DOHH2 (cell line): Measurements from ENCODE around the gene RPP21.

ENCODE experiments used
- H3F3A ChIP-seq: fragments of 200-600 bp; sonication (generic), shearing (Covaris generic); 2 replicates; pipeline ENCODE4 v1.6.0; 2016; ENCODE audit warnings: antibody characterized with exemption, mild to moderate bottlenecking; ENCODE audit not compliant: control insufficient read depth, insufficient read depth
- H3K27ac ChIP-seq: fragments of 200-600 bp; sonication (generic); 2 replicates; pipeline ENCODE4 v1.5.1; 2014; ENCODE audit warnings: low read depth, mild to moderate bottlenecking, low read length, moderate library complexity
- H3K27me3 ChIP-seq: fragments of 200-600 bp; sonication (generic); 2 replicates; pipeline ENCODE4 v1.6.1; 2014; ENCODE audit warnings: mild to moderate bottlenecking, low read length, mixed read lengths; ENCODE audit not compliant: control insufficient read depth
- H3K36me3 ChIP-seq: fragments of 200-600 bp; sonication (generic); 2 replicates; pipeline ENCODE4 v1.6.1; 2014; ENCODE audit warnings: mild to moderate bottlenecking, low read length, moderate library complexity, mixed read lengths; ENCODE audit not compliant: control insufficient read depth
- H3K4me1 ChIP-seq: fragments of 200-600 bp; sonication (generic); 2 replicates; pipeline ENCODE4 v1.6.1; 2014; ENCODE audit warnings: mild to moderate bottlenecking, low read length, mixed read lengths; ENCODE audit not compliant: control insufficient read depth
- H3K4me2 ChIP-seq: fragments of 200-600 bp; sonication (generic); 2 replicates; pipeline ENCODE4 v1.6.0; 2014; ENCODE audit warnings: mild to moderate bottlenecking, low read length, moderate library complexity
- H3K4me3 ChIP-seq: fragments of 200-600 bp; sonication (generic); 2 replicates; pipeline ENCODE4 v1.5.1; 2014; ENCODE audit warnings: mild to moderate bottlenecking, low read length, mixed read lengths
- H3K79me2 ChIP-seq: fragments of 200-600 bp; sonication (generic); 2 replicates; pipeline ENCODE4 v1.6.1; 2014; ENCODE audit warnings: mild to moderate bottlenecking, low read length, mixed read lengths; ENCODE audit not compliant: control insufficient read depth
- H3K9me2 ChIP-seq: fragments of 200-600 bp; sonication (generic); replicated peaks from 2 replicates; pipeline ENCODE4 v1.6.1; 2014; ENCODE audit warnings: mild to moderate bottlenecking, low read length, mixed read lengths; ENCODE audit not compliant: control insufficient read depth
- H3K9me3 ChIP-seq: fragments of 200-600 bp; sonication (generic); 2 replicates; pipeline ENCODE4 v1.6.1; 2014; ENCODE audit warnings: antibody characterized with exemption, low read length, mixed read lengths; ENCODE audit not compliant: control insufficient read depth, insufficient read depth
- H4K20me1 ChIP-seq: fragments of 200-600 bp; sonication (generic); 2 replicates; pipeline ENCODE4 v1.6.0; 2014; ENCODE audit warnings: low read depth, mild to moderate bottlenecking, antibody characterized with exemption, low read length, moderate library complexity; ENCODE audit not compliant: control insufficient read depth, insufficient read depth
- EZH2phosphoT487 ChIP-seq: fragments of 200-600 bp; sonication (generic); IDR thresholded peaks from 2 replicates; pipeline ENCODE4 v1.6.1; 2017; ENCODE audit warnings: borderline replicate concordance, mild to moderate bottlenecking, antibody characterized with exemption, low read length, moderate library complexity, mixed read lengths
- TF ChIP-seq, protein P1 (sequence below): fragments of 200-600 bp; sonication (generic); IDR thresholded peaks from one replicate; pipeline ENCODE4 v1.5.1; 2014; ENCODE audit warnings: antibody characterized with exemption, mild to moderate bottlenecking, low read depth, low read length; ENCODE audit not compliant: poor library complexity, severe bottlenecking

The RPP21 gene

DNA sequence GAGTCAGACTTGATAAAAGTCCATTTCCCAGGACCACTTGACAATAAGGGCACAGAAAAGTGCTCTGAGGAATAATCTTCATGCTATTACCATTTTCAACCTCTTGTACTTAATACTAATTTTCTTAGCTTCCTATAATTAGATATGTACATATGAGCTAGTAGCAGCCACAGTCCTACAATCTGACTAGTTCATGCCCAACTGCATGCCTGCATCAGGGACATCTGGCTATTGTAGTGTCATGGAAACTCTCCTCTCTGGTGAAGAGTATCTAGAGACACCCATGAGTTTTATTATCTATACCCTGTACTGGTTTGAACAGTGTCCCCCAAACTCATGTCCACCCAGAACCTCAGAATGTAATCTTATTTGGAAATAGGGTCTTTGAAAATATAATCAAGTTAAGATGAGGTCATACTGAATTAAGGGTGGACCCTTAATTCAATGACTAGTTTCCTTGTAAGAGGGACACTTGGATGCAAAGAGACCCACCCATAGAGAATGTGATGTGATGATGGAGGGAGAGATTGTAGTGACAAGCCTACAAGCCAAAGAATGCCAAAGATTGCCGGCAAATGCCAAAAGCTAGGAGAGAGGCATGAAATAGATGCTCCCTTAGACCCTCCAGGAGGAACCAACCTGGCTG lies 32.2 kb upstream of the RPP21 start:
- H3K9me2 ChIP-seq: no peaks in the 10 kb centered on the region
- no peak overlapping the region for H3K27ac ChIP-seq
- no peaks in the 10 kb centered on the region for H3K4me1 ChIP-seq
- no peak overlapping the region for H3K4me3 ChIP-seq
- TF ChIP-seq, protein P1, sequence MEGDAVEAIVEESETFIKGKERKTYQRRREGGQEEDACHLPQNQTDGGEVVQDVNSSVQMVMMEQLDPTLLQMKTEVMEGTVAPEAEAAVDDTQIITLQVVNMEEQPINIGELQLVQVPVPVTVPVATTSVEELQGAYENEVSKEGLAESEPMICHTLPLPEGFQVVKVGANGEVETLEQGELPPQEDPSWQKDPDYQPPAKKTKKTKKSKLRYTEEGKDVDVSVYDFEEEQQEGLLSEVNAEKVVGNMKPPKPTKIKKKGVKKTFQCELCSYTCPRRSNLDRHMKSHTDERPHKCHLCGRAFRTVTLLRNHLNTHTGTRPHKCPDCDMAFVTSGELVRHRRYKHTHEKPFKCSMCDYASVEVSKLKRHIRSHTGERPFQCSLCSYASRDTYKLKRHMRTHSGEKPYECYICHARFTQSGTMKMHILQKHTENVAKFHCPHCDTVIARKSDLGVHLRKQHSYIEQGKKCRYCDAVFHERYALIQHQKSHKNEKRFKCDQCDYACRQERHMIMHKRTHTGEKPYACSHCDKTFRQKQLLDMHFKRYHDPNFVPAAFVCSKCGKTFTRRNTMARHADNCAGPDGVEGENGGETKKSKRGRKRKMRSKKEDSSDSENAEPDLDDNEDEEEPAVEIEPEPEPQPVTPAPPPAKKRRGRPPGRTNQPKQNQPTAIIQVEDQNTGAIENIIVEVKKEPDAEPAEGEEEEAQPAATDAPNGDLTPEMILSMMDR: no peak
- TF ChIP-seq EZH2phosphoT487: no peak
- no peaks in the 10 kb centered on the region for H3F3A ChIP-seq
- peaks cover 96% of the 10 kb centered on the region for H3K79me2 ChIP-seq
- H3K36me3 ChIP-seq: peaks cover 79% of the 10 kb centered on the region
- peaks cover 29% of the 10 kb centered on the region for H4K20me1 ChIP-seq
- H3K9me3 ChIP-seq: no peaks in the 10 kb centered on the region
- H3K4me2 ChIP-seq: no peak overlapping the region
- no peaks in the 10 kb centered on the region for H3K27me3 ChIP-seq

DNA sequence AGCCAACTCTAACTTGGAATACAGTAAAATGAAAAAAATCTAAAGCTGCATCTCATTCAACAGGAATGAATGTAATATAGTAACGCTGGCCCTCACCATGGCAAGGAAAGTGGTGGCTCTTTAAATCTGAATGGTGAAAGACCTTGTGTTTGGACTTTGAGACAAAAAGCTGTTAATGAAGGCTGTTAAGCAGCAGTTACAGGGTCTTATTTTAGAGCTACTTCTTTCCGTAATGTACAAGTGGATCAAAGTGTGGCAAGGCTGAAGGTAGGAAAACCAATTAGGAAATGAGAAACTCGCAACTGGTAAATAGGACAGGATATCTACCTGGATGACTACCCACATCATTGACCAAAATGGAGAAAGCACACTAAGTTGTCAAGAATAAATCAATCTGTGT lies 29.8 kb upstream of the RPP21 start:
- Histone ChIP-seq H3K4me3 (no peak overlapping the region), H4K20me1 (peaks cover 42% of the 10 kb centered on the region), H3K27me3 (no peaks in the 10 kb centered on the region), H3K36me3 (peaks cover 79% of the 10 kb centered on the region), H3F3A (no peaks in the 10 kb centered on the region), H3K27ac (no peak overlapping the region), H3K79me2 (peaks cover 98% of the 10 kb centered on the region), H3K4me2 (no peak overlapping the region), H3K4me1 (peaks cover 1% of the 10 kb centered on the region), H3K9me2 (no peaks in the 10 kb centered on the region), H3K9me3 (no peaks in the 10 kb centered on the region)
- TF ChIP-seq, protein P1: no peak
- no peak for TF ChIP-seq EZH2phosphoT487

DNA sequence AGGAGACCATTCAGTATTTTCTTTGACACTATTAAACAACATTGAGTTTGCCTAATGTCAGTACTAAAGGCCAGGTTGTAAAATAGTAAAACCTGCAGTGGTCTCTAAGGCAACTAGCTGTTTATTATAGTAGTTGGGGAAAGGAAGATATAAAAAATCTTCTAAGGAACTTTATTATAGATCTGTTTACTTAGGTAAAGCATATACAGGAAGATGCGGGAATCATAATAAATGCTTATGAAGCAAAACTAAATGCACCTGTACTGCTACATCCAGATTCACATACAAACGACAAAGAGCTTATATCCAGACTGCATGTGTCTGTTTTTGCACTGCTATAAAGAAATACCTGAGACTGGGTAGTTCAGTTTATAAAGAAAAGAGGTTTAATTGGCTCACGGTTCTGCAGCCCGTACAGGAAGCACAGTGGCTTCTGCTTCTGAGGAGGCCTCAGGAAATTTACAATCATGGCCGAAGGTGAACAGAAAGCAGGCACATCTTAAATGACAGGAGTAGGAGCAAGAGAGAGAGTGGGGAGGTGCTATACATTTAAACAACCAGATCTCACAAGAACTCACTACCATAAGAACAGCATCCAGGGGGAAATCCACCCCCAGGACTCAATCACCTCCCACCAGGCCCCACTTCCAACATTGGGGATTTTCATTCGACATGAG lies 26.9 kb upstream of the RPP21 start:
- Histone ChIP-seq H3K79me2 (peaks cover 100% of the 10 kb centered on the region), H3K9me3 (no peaks in the 10 kb centered on the region), H3K4me2 (no peak overlapping the region), H4K20me1 (peaks cover 46% of the 10 kb centered on the region), H3K36me3 (peaks cover 73% of the 10 kb centered on the region), H3K4me1 (peaks cover 22% of the 10 kb centered on the region), H3K4me3 (no peak overlapping the region), H3K27me3 (no peaks in the 10 kb centered on the region), H3K9me2 (no peaks in the 10 kb centered on the region), H3F3A (no peaks in the 10 kb centered on the region), H3K27ac (no peak overlapping the region)
- TF ChIP-seq EZH2phosphoT487: no peak
- TF ChIP-seq, protein P1: no peak
